Stimulated activated naive CD4-positive, alpha-beta T cell treated with Interleukin-2 at 50 U/mL for 16 hours (primary cell): Measurements from ENCODE around the gene NTMT2.
"Not testable (repeated sequence)": the region's sequence is repeated elsewhere in the genome, so short reads cannot be mapped to it uniquely, and the experiment has no call there.

Experiments used
- DNase-seq: peaks from one replicate; lab custom pipeline; 2025; lab: John Stamatoyannopoulos, UW

Gene NTMT2

DNA sequence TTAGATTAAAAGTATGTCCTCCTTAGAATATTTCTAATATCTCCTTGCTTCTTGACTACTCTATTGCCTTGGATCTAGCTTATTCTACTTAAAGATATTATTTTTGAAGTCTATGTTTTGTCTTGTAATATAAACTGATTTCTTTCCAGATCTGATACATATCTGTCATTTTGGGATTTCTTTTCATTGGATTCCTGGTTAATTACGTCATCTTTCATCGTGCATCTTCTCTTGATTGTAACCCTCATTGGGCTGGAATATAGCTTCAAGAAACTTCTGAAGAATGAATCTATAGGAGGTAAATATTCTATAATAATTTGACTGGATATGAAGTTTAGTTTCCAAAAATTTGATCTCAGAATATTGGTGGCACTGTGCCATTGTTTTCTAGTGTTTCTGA lies 12.1 kb downstream of the NTMT2 start:
- no peak for DNase-seq

GRCh38 chr1:170162459-170163246 lies 16.9 kb downstream of the NTMT2 start:
- DNase-seq: no peak

DNA sequence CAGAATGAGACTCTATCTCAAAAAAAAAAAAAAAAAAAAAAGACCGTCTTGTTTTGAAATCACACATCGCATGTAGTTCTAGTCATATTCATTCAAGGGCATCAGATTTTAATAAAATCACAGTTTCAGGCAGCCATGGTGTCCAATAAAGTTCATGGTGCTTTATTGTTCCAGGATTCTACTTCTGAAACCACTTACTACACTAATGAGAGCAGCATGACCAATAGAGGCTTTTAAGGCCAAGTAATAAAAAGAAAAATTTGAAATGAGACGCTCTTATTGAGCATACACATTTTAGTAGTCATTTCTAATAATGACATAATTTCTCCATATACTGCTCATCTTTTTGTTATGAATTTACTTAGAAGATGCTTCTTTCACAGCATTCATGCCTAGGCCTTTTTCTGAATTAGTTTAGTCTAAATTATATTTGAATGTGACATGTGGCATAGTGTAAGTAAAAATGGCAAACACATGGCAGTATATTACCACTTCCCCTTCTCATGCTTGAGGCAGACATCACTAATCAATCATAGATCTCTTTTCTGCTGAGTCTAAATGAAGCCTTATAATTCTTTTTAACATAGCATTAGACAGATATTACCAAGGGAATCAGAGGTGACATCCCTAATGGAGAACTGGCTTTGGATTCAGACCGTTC lies 18.5 kb downstream of the NTMT2 start:
- no peak for DNase-seq

DNA sequence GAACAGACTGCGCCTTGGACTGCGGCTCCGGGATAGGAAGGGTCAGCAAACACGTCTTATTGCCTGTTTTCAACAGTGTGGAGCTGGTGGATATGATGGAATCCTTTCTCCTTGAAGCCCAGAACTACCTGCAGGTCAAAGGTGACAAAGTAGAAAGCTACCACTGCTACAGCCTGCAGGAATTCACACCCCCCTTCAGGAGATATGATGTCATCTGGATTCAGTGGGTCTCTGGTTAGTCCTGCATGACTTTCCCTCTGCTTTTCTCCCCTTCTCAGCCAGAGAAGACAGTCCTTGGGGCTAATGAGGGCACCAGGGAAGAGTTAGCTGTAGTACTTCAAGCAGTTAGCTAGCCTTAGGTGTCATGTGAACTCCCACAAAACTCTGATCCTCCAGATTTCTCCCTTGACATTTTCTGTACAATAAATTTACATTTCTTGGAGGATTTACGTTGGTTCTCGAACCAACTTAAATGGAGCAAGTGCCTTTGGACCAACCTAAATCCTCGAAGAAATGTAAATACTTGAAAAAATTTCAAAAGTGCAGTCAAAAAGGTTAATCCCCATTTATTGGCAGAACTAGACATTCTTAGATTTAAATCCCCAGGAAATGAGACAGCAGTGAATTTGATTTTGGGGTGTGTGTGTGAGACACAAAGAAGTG lies 20.9 kb downstream of the NTMT2 start:
- no peak for DNase-seq

- DNase-seq: no peak
These were observed 22.5 kb downstream of the NTMT2 start for GRCh38 chr1:170168265-170168664.

DNA sequence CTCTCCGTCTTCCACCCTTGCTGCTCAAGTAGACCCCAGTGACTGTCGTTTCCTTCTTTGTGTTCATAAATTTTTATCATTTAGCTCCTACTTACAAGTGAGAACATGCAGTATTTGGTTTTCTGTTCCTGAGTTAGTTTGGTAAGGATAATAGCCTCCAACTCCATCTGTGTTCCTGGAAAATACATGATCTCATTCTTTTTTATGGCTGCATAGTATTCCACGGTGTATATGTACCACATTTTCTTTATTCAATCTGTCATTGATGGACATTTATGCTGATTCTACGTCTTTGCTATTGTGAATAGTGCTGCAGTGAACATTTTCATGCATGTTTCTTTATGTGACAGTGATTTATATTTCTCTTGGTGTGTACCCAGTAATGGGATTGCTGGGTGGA lies 24.8 kb downstream of the NTMT2 start:
- not testable (repeated sequence) for DNase-seq

DNA sequence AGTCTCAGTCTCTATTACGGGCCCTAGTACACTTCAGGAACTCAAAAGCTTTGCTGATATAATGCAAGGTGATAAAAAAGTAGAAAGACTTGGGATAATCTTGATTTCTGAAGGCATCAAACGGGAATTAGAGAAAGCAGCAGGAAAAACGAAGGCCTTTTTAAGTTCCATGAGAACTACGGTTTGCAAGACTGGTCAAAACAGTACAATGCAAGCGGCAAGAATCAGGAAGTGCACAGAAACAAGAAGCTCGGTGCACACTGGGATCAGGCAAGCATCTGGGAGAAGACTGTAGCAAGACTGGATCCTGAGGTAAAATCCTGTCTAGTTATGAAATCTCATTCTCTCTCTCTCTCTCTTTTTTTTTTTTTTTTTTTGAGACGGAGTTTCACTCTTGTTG lies 28.6 kb downstream of the NTMT2 start:
- DNase-seq: no peak

DNA sequence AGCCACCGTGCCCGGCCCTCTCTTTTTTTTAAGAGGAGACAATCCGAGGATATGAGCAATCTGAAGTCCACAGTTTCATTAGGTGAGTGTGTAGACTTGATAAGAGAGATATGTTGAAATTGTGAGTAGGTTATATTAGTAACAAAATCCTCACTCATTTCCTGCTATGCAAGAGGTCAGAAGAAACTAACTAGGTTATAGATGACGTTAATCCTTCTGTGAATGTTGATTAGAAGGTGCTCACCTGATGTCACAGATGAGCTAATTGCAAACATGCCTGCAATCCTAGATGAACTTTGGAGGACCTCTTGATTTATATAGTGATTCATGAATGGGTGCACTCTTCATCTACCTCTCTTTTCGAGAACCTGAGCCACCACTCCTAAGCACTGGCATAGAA lies 29.3 kb downstream of the NTMT2 start:
- no peak for DNase-seq

DNA sequence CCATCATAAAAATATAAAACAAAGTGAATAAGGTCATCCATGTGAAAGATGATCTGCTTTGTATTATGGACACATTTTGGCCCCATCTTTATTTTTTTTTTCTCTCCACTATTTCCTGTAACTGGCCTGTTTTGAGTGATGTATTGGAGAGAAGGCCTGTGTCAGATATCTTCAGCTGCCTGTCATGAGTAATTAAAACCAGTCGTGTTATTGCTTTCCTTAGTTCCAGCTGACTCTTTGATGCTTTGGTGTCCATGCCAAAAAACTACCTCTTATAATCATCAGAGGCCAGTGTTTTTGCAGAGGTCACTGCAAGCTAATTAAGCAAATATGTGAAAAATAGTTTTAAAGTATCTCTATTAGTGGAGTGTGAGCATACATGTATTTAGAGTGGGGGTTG lies 29.7 kb downstream of the NTMT2 start:
- no peak for DNase-seq

GRCh38 chr1:170176772-170177171 lies 31.0 kb downstream of the NTMT2 start:
- DNase-seq: no peak

DNA sequence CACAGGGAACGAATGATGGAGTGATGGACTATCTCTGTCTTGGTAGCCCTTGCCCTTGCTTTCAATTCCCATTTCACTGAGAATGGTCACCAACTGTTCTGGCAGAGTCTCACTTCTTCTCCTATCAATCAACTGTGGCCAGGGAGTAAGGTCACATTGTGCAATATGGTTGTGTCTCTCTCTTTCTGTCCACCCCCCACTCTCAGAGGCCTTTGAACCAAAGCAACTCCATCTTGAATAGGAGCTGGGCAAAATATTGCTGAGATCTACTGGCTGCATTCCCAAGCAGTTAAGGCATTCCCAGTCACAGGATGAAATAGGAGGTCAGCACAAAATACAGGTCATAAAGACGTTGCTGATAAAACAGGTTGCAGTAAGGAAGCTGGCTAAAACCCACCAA lies 36.7 kb downstream of the NTMT2 start:
- DNase-seq: no peak

DNA sequence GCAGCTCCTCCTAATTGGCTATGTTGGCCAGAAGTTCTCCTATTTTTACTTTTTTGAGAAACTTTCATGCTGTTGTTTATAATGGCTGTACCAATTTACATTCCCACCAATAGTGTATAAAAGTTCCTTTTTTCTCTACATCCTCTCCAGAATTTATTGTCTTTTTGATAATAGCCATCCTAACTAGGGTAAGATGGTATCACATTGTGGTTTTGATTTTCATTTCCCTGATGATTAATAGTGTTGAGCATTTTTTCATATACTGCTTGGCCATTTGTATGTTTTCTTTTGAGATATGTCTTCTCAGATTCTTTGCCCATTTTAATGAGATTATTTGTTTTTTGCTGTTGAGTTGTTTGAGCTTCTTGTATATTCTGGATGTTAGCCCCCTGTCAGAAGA lies 46.8 kb downstream of the NTMT2 start:
- no peak for DNase-seq

GRCh38 chr1:170194451-170194850 lies 48.7 kb downstream of the NTMT2 start:
- DNase-seq: no peak

DNA sequence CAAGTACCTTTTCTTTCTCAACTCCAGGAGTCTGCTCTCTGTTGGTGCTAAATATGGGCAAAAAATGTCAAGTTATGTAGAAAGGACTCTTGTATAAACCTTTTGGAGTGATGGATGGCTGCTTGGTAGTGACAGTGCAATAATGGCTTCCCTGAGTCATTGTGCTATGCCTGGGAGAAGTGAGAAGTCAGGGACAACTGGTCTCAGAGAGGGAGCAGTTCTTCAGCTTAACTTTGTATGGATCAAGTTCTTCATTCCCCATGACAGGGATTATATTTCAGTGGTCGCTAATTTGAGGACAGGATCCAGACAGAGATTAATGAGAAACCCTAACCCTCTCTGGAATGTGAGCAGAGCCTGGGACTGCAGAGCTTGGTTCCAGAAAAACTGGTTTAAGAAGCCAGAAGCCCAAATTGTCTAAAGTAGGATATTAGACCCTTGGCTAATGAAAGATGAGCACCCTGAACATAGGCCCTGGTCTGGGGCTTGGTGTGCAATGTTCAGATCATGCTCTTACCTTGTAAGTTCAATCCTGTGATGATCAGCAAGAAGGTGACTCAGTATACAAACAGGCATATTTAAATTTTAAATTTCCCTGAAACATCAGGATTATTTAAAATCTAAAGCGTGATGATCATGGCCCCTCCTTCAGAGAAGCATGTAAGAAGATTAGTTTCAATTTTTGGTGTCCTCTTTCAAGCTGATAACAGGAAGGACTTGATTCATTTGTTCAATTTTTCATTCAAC lies 50.9 kb downstream of the NTMT2 start:
- DNase-seq: no peak

DNA sequence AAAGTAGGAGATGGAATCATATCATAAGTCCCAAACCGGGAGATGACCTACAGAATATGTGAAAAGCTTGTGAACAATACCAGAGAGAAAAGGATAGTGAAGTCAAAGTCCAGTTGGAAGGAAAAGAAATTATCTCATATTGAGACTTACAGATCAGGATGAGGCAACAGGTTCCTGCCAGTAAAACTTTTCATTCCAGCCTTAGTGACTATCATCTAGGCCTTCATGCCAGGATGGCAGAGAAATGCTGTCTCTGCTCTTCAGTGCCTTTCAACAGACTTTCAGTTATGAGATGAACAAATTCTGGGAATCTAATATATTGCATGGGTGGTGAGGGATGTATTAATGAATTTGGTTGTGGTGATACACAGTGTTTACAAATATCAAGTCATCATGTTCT lies 52.3 kb downstream of the NTMT2 start:
- no peak for DNase-seq

GRCh38 chr1:170198584-170198983 lies 52.8 kb downstream of the NTMT2 start:
- DNase-seq: no peak

- no peak for DNase-seq
These were observed 54.4 kb downstream of the NTMT2 start for GRCh38 chr1:170200161-170200560.

GRCh38 chr1:170200621-170201397 lies 55.0 kb downstream of the NTMT2 start:
- no peak for DNase-seq

GRCh38 chr1:170203693-170204092 lies 57.9 kb downstream of the NTMT2 start:
- no peak for DNase-seq

DNA sequence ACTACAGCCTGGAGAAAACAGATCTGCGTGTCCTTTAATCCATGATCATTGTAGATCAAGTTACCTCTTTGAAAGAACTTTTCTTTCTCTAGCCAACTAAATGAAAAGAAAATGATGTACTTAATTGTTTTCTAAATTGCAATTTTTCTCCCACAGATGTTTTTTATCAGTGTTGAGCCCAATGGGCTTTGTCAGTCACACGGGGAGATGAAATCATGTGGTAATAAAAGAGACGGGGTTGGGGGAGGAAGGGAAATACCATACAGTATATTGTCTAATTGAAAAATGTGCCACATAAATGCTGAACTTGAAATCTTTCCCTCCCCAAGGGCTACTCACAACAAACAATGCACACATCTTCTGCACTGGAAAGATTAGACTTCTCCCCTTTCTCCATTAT lies 58.4 kb downstream of the NTMT2 start:
- DNase-seq: no peak

DNA sequence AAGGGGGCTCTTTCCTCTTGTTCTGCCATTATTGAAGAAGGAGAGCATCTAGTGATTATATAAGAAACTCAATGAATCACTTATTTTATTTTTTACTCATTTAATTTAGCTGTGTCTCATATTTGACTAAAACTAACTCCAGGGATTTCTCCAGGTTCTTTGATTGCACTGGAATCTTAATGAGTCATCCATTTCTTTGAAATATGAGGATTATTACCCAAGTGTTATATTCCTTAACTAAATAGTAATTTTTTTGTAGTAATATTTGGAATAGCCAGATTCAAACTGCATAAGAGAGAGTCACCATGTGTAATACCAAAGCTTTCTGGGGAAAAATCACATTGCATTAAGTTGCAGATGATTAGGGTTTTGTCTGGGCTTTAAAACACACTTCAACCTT lies 59.5 kb downstream of the NTMT2 start:
- DNase-seq: no peak

DNA sequence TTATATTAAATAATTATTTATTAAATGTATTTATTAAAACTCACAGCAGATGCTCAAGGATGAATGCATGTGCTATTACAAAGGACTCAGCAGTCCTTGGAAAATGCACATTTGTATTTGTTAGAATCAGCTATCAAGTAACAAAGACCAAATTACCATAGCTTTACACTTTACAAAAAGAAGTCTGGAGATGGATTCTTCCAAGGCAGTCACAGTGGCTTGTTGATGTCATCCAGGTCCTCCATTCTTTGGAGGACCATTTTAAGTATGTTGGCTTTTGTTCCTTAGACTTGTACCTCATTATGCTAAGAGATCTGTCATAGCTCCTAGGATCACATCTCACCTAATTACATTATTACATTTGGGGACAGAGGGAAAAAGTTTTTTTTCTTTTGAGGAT lies 63.4 kb downstream of the NTMT2 start:
- no peak for DNase-seq
